H9 (cell line): ENCODE measurements around the gene GRIN2A. TPM values are rescaled to one million over a fixed set of nuclear protein-coding genes. Genes with fewer than 3 reads are reported as not detected.

Source experiments
- DNase-seq: peaks from one replicate; pipeline ENCODE4 v3.0.0-alpha.2; 2017
- H2AFZ ChIP-seq: one replicate; pipeline ENCODE4 v1.6.1; 2013; ENCODE audit warnings: mild to moderate bottlenecking, low read length, control low read depth, moderate library complexity
- H2AK5ac ChIP-seq: 2 replicates; pipeline ENCODE4 v1.6.1; 2013; ENCODE audit warnings: low read length, control low read depth, mixed read lengths; ENCODE audit not compliant: insufficient read length
- H2BK120ac ChIP-seq: one replicate; pipeline ENCODE4 v1.6.1; 2013; ENCODE audit warnings: low read depth, mild to moderate bottlenecking, low read length, control low read depth, inconsistent platforms; ENCODE audit not compliant: poor library complexity, severe bottlenecking
- H2BK12ac ChIP-seq: 2 replicates; pipeline ENCODE4 v1.6.1; 2013; ENCODE audit warnings: low read length, control low read depth, mixed read lengths, low read depth; ENCODE audit not compliant: insufficient read length
- H2BK15ac ChIP-seq: 2 replicates; pipeline ENCODE4 v1.6.1; 2013; ENCODE audit warnings: low read depth, low read length, control low read depth
- H2BK20ac ChIP-seq: one replicate; pipeline ENCODE4 v1.6.1; 2013; ENCODE audit warnings: low read depth, mild to moderate bottlenecking, low read length, control low read depth, inconsistent platforms; ENCODE audit not compliant: poor library complexity, severe bottlenecking
- H2BK5ac ChIP-seq: 2 replicates; pipeline ENCODE4 v1.6.1; 2013; ENCODE audit warnings: low read length, control low read depth, mixed read lengths; ENCODE audit not compliant: insufficient read length
- H3K14ac ChIP-seq: 2 replicates; pipeline ENCODE4 v1.6.1; 2013; ENCODE audit warnings: low read length, control low read depth; ENCODE audit not compliant: insufficient read depth
- H3K18ac ChIP-seq: 2 replicates; pipeline ENCODE4 v1.6.1; 2013; ENCODE audit warnings: low read depth, mild to moderate bottlenecking, mixed read lengths, low read length, control low read depth; ENCODE audit not compliant: insufficient read length
- H3K23ac ChIP-seq: 2 replicates; pipeline ENCODE4 v1.6.1; 2013; ENCODE audit warnings: low read length, control low read depth, mixed read lengths, low read depth; ENCODE audit not compliant: insufficient read length
- H3K23me2 ChIP-seq: 2 replicates; pipeline ENCODE4 v1.6.1; 2013; ENCODE audit warnings: low read depth, mild to moderate bottlenecking, mixed read lengths, low read length, control low read depth; ENCODE audit not compliant: insufficient read length, poor library complexity, severe bottlenecking
- H3K27ac ChIP-seq: 2 replicates; pipeline ENCODE4 v1.5.1; 2013; ENCODE audit warnings: low read length, control low read depth, mixed read lengths, low read depth; ENCODE audit not compliant: insufficient read length
- H3K27me3 ChIP-seq: 2 replicates; pipeline ENCODE4 v1.6.1; 2013; ENCODE audit warnings: low read length, control low read depth, inconsistent platforms; ENCODE audit not compliant: insufficient read depth
- H3K4ac ChIP-seq: 2 replicates; pipeline ENCODE4 v1.6.1; 2013; ENCODE audit warnings: low read depth, mild to moderate bottlenecking, control low read depth, inconsistent platforms, low read length, moderate library complexity
- H3K4me1 ChIP-seq: 2 replicates; pipeline ENCODE4 v1.6.1; 2013; ENCODE audit warnings: low read length, control low read depth, inconsistent platforms; ENCODE audit not compliant: insufficient read depth
- H3K4me2 ChIP-seq: 2 replicates; pipeline ENCODE4 v1.6.1; 2013; ENCODE audit warnings: low read length, control low read depth, mixed read lengths; ENCODE audit not compliant: insufficient read length, insufficient read depth
- H3K56ac ChIP-seq: 2 replicates; pipeline ENCODE4 v1.6.1; 2013; ENCODE audit warnings: low read depth, mild to moderate bottlenecking, mixed read lengths, low read length, control low read depth; ENCODE audit not compliant: insufficient read length
- H3K79me1 ChIP-seq: 2 replicates; pipeline ENCODE4 v1.6.1; 2013; ENCODE audit warnings: low read depth, mild to moderate bottlenecking, moderate library complexity, low read length, control low read depth, inconsistent platforms; ENCODE audit not compliant: insufficient read depth, poor library complexity, severe bottlenecking
- H3K79me2 ChIP-seq: 2 replicates; pipeline ENCODE4 v1.6.1; 2013; ENCODE audit warnings: low read length, control low read depth, inconsistent platforms; ENCODE audit not compliant: insufficient read depth
- H3K9ac ChIP-seq: 2 replicates; pipeline ENCODE4 v1.6.1; 2013; ENCODE audit warnings: low read length, control low read depth, mixed read lengths; ENCODE audit not compliant: insufficient read length; ENCODE audit errors: extremely low read depth
- H3K9me3 ChIP-seq: one replicate; pipeline ENCODE4 v1.6.1; 2013; ENCODE audit warnings: low read depth, low read length, inconsistent platforms; ENCODE audit not compliant: control insufficient read depth
- H3T11ph ChIP-seq: one replicate; pipeline ENCODE4 v1.6.1; 2013; ENCODE audit warnings: mild to moderate bottlenecking, low read length, control low read depth, inconsistent platforms
- H4K20me1 ChIP-seq: one replicate; pipeline ENCODE4 v1.6.1; 2013; ENCODE audit not compliant: control insufficient read depth, insufficient read length, insufficient read depth
- H4K5ac ChIP-seq: 2 replicates; pipeline ENCODE4 v1.6.1; 2013; ENCODE audit warnings: low read depth, mild to moderate bottlenecking, mixed read lengths, low read length, control low read depth; ENCODE audit not compliant: insufficient read length
- H4K8ac ChIP-seq: replicated peaks from 2 replicates; pipeline ENCODE4 v1.6.1; 2013; ENCODE audit warnings: low read length, control low read depth, mixed read lengths, low read depth; ENCODE audit not compliant: insufficient read length
- H4K91ac ChIP-seq: 2 replicates; pipeline ENCODE4 v1.6.1; 2013; ENCODE audit warnings: low read depth, mild to moderate bottlenecking, moderate library complexity, mixed read lengths, low read length, control low read depth; ENCODE audit not compliant: insufficient read length
- H3K27ac Mint-ChIP-seq, 3 experiments: 2 replicates in 2 of 3; 3 replicates in 1 of 3; pipeline ENCODE4 v1.8.0; 2020 to 2021; ENCODE audit warnings: mixed read lengths in 3 of 3, mild to moderate bottlenecking in 1 of 3, moderate library complexity in 1 of 3
- H3K27me3 Mint-ChIP-seq: 2 replicates; pipeline ENCODE4 v1.8.0; 2021; ENCODE audit warnings: low read depth, mild to moderate bottlenecking, moderate library complexity, mixed read lengths
- H3K36me3 Mint-ChIP-seq, 3 experiments: 2 replicates in 2 of 3; 3 replicates in 1 of 3; pipeline ENCODE4 v1.8.0; 2020 to 2021; ENCODE audit warnings: low read depth in 3 of 3, mixed read lengths in 3 of 3; ENCODE audit not compliant: insufficient read depth in 1 of 3
- H3K4me1 Mint-ChIP-seq, 2 experiments: 2 replicates each; pipeline ENCODE4 v1.8.0; 2020; ENCODE audit warnings: mixed read lengths in 2 of 2
- H3K4me3 Mint-ChIP-seq, 2 experiments: 2 replicates in 1 of 2; 3 replicates in 1 of 2; pipeline ENCODE4 v1.8.0; 2020 to 2021; ENCODE audit warnings: mild to moderate bottlenecking in 2 of 2, mixed read lengths in 2 of 2, moderate library complexity in 1 of 2
- H3K9me3 Mint-ChIP-seq, 2 experiments: 2 replicates in 1 of 2; 3 replicates in 1 of 2; pipeline ENCODE4 v1.8.0; 2020; ENCODE audit warnings: mild to moderate bottlenecking in 2 of 2, mixed read lengths in 2 of 2, moderate library complexity in 1 of 2
- CTCF ChIP-seq: fragments of 200-600 bp; sonication (generic); conservative IDR thresholded peaks from 3 replicates; pipeline ENCODE4 v1.8.0; 2021; ENCODE audit warnings: antibody characterized with exemption, mild to moderate bottlenecking
- WGBS: extraction: QIAGEN DNeasy Blood & Tissue Kit; methylation state at CpG from one replicate; pipeline ENCODE4 v1.1.7; 2013; ENCODE audit warnings: missing lambda C conversion rate, low lambda C conversion rate, mixed read lengths; ENCODE audit not compliant: insufficient read length; ENCODE audit errors: extremely low coverage; 5-methylcytosine and 5-hydroxymethylcytosine counted together
- total RNA-seq: library from RNA; stranded (reverse); gene quantifications from 2 replicates; pipeline ENCODE4 v1.2.1, GENCODE V29; 2021

The GRIN2A gene
- total RNA-seq, 1 experiment from 2014 or later = 1.5 TPM

- no peak overlapping the region for H3K18ac ChIP-seq
- TF ChIP-seq CTCF = no peak
- H2BK15ac ChIP-seq = no peak overlapping the region
- H3K9me3 Mint-ChIP-seq = no peaks in the 10 kb centered on the region
- H3K4me1 Mint-ChIP-seq = peaks cover 6 to 8% of the 10 kb centered on the region in 2 experiments; a peak in 3 of 4 replicates
- no peaks in the 10 kb centered on the region for H3K9me3 ChIP-seq
- WGBS = no CpG with 5 or more reads among the region's 4 CpGs
- no peaks in the 10 kb centered on the region for H3K4me1 ChIP-seq
- no peak for DNase-seq
- no peak overlapping the region for H3K27ac ChIP-seq
- no peak overlapping the region for H3K4me3 Mint-ChIP-seq
- H4K20me1 ChIP-seq = no peaks in the 10 kb centered on the region
- H4K8ac ChIP-seq = no peak overlapping the region
- no peak overlapping the region for H4K5ac ChIP-seq
- no peak overlapping the region for H2AFZ ChIP-seq
- H3K23me2 ChIP-seq = no peaks in the 10 kb centered on the region
- H4K91ac ChIP-seq = no peak overlapping the region
- peaks cover 3% of the 10 kb centered on the region for H3K27me3 Mint-ChIP-seq
- H3K27me3 ChIP-seq = no peaks in the 10 kb centered on the region
- H3K23ac ChIP-seq = no peak overlapping the region
- H2BK5ac ChIP-seq = no peak overlapping the region
- H3K27ac Mint-ChIP-seq = no peak overlapping the region
- no peak overlapping the region for H2BK12ac ChIP-seq
- H3K79me1 ChIP-seq = no peaks in the 10 kb centered on the region
- H3T11ph ChIP-seq = no peak overlapping the region
- no peak overlapping the region for H3K56ac ChIP-seq
- no peak overlapping the region for H3K4me2 ChIP-seq
- no peak overlapping the region for H2BK20ac ChIP-seq
- H3K9ac ChIP-seq = no peak overlapping the region
- H3K14ac ChIP-seq = no peak overlapping the region
- no peaks in the 10 kb centered on the region for H3K79me2 ChIP-seq
- H2BK120ac ChIP-seq = no peak overlapping the region
- no peak overlapping the region for H2AK5ac ChIP-seq
- H3K4ac ChIP-seq = no peak overlapping the region
- H3K36me3 Mint-ChIP-seq = no peaks in the 10 kb centered on the region
Measured at GRCh38 chr16:10065019-10065418, 117.2 kb downstream of the GRIN2A start.
